ENCODE measurements around the gene FHOD3.

DNA sequence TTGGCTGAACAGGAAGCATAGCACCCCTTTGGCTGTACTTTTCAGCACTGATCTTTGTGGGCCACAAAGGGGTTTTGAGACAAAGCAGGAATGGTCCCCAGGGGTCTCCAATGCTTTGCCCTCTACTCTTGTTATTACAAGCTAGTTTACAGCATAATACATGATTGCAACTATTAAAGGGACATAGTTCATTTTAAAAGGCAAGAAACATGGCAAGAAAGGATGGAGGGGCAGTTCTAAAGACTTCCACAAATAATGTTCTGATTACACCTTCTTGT lies 196.6 kb downstream of the FHOD3 start:
- no peak for TF ChIP-seq YY1 (IDR thresholded peaks at IDR 0.05)
- TF ChIP-seq, protein P1, sequence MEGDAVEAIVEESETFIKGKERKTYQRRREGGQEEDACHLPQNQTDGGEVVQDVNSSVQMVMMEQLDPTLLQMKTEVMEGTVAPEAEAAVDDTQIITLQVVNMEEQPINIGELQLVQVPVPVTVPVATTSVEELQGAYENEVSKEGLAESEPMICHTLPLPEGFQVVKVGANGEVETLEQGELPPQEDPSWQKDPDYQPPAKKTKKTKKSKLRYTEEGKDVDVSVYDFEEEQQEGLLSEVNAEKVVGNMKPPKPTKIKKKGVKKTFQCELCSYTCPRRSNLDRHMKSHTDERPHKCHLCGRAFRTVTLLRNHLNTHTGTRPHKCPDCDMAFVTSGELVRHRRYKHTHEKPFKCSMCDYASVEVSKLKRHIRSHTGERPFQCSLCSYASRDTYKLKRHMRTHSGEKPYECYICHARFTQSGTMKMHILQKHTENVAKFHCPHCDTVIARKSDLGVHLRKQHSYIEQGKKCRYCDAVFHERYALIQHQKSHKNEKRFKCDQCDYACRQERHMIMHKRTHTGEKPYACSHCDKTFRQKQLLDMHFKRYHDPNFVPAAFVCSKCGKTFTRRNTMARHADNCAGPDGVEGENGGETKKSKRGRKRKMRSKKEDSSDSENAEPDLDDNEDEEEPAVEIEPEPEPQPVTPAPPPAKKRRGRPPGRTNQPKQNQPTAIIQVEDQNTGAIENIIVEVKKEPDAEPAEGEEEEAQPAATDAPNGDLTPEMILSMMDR (IDR thresholded peaks at IDR 0.05; ENCODE audit: low read depth, low read length, missing input control) = no peak
- TF ChIP-seq FOXA1 (IDR thresholded peaks at IDR 0.05) = no peak
- TF ChIP-seq GABPA (IDR thresholded peaks at IDR 0.05 in 1 of 2, conservative IDR thresholded peaks at IDR 0.05 in 1 of 2) = no peak
- TF ChIP-seq FOXA2 (IDR thresholded peaks at IDR 0.05) = no peak
- TF ChIP-seq SP1 (IDR thresholded peaks at IDR 0.05) = no peak
- no peak for TF ChIP-seq TAF1 (conservative IDR thresholded peaks at IDR 0.05)
